Measurements from ENCODE around the gene TGFBI.

The TGFBI gene

GRCh38 chr5:136001466-136001981, 27.3 kb upstream of the TGFBI start:
- no peak for DNase-seq (ENCODE audit: low read depth in 2 of 2)

GRCh38 chr5:136004436-136004835, 24.4 kb upstream of the TGFBI start:
- no peak for DNase-seq (ENCODE audit: low read depth in 2 of 2)

GRCh38 chr5:136005476-136005875, 23.3 kb upstream of the TGFBI start:
- DNase-seq (ENCODE audit: low read depth in 2 of 2): no peak

- no peak for DNase-seq (ENCODE audit: low read depth in 2 of 2)
Measured at GRCh38 chr5:136006164-136006563, 22.6 kb upstream of the TGFBI start.

- no peak for DNase-seq (ENCODE audit: low read depth in 2 of 2)
Measured at GRCh38 chr5:136006761-136007251, 22.0 kb upstream of the TGFBI start.

- DNase-seq (ENCODE audit: low read depth in 2 of 2): no peak
Measured at GRCh38 chr5:136007271-136007670, 21.5 kb upstream of the TGFBI start.

GRCh38 chr5:136011414-136012001, 17.3 kb upstream of the TGFBI start:
- no peak for DNase-seq (ENCODE audit: low read depth in 2 of 2)

- no peak for DNase-seq (ENCODE audit: low read depth in 2 of 2)
Measured at GRCh38 chr5:136012041-136012804, 16.6 kb upstream of the TGFBI start.

- no peak for DNase-seq (ENCODE audit: low read depth in 2 of 2)
Measured at GRCh38 chr5:136013559-136013958, 15.2 kb upstream of the TGFBI start.

GRCh38 chr5:136014049-136015002, 14.5 kb upstream of the TGFBI start:
- no peak for DNase-seq (ENCODE audit: low read depth in 2 of 2)

GRCh38 chr5:136015003-136015375, 13.8 kb upstream of the TGFBI start:
- DNase-seq (ENCODE audit: low read depth in 2 of 2): no peak

GRCh38 chr5:136015966-136016650, 12.7 kb upstream of the TGFBI start:
- no peak for DNase-seq (ENCODE audit: low read depth in 2 of 2)

GRCh38 chr5:136016945-136017530, 11.8 kb upstream of the TGFBI start:
- no peak for DNase-seq (ENCODE audit: low read depth in 2 of 2)

GRCh38 chr5:136018814-136019783, 9.7 kb upstream of the TGFBI start:
- no peak for DNase-seq (ENCODE audit: low read depth in 2 of 2)

GRCh38 chr5:136020001-136020382, 8.8 kb upstream of the TGFBI start:
- no peak for DNase-seq (ENCODE audit: low read depth in 2 of 2)

GRCh38 chr5:136020383-136021015, 8.3 kb upstream of the TGFBI start:
- no peak for DNase-seq (ENCODE audit: low read depth in 2 of 2)

- no peak for DNase-seq (ENCODE audit: low read depth in 2 of 2)
Measured at GRCh38 chr5:136021016-136021405, 7.8 kb upstream of the TGFBI start.

- DNase-seq (ENCODE audit: low read depth in 2 of 2): no peak
Measured at GRCh38 chr5:136022965-136023364, 5.8 kb upstream of the TGFBI start.

- no peak for DNase-seq (ENCODE audit: low read depth in 2 of 2)
Measured at GRCh38 chr5:136023958-136024541, 4.7 kb upstream of the TGFBI start.

Data from stimulated activated CD8-positive, alpha-beta memory T cell treated with anti-CD3 and anti-CD28 coated beads, Interleukin-15, amount 100 ng/mL, for 4 hours (primary cell).